Thyroid gland (tissue), 4 donors: ENCODE data around the gene OR2AG1.

Source experiments
- CTCF ChIP-seq, 6 experiments: fragments of 200-600 bp in 3 of 6; fragments of 450-650 bp in 3 of 6; sonication (generic) in 3 of 6; IDR thresholded peaks; one replicate each; pipeline ENCODE4 v1.5.1; 2016 to 2019; ENCODE audit warnings: antibody characterized with exemption in 6 of 6, mild to moderate bottlenecking in 2 of 6, inconsistent platforms in 1 of 6, moderate library complexity in 1 of 6
- POLR2A ChIP-seq, 2 donors: fragments of 450-650 bp; IDR thresholded peaks; one replicate each; pipeline ENCODE4 v1.6.1; 2017; ENCODE audit warnings: antibody characterized with exemption in 2 of 2, mild to moderate bottlenecking in 2 of 2, moderate library complexity in 1 of 2

- TF ChIP-seq POLR2A (IDR thresholded peaks at IDR 0.05) (no peak), CTCF (IDR thresholded peaks at IDR 0.05) (no peak)
These were observed 37.8 kb upstream of the OR2AG1 start for GRCh38 chr11:6745018-6745417.
